Measurements from ENCODE around the gene CALD1. TPM values are rescaled to one million over a fixed set of nuclear protein-coding genes. Genes with fewer than 3 reads are reported as not detected.

The CALD1 gene
- total RNA-seq, 4 donors from 2014 or later: 32.3 to 462 (median 98.4) TPM

DNA sequence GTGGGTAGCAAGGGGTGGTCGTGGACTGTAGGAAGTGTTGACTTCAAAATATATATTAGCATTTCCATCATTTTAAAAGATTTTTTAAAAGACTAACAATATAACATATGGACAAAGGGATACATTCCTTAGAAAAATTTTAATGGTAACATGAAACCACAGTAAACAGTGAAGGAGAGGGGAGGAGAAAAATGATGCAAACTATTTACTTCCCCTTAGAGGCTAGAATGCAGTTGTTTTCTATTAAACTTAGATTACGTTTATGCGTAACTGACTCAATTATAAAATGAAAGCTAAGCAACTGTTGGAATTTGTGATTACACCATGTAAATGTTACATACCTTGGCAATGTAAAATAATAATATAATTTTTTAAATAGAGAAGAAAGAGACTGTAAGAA, 41.3 kb downstream of the CALD1 start:
- TF ChIP-seq, protein P1, sequence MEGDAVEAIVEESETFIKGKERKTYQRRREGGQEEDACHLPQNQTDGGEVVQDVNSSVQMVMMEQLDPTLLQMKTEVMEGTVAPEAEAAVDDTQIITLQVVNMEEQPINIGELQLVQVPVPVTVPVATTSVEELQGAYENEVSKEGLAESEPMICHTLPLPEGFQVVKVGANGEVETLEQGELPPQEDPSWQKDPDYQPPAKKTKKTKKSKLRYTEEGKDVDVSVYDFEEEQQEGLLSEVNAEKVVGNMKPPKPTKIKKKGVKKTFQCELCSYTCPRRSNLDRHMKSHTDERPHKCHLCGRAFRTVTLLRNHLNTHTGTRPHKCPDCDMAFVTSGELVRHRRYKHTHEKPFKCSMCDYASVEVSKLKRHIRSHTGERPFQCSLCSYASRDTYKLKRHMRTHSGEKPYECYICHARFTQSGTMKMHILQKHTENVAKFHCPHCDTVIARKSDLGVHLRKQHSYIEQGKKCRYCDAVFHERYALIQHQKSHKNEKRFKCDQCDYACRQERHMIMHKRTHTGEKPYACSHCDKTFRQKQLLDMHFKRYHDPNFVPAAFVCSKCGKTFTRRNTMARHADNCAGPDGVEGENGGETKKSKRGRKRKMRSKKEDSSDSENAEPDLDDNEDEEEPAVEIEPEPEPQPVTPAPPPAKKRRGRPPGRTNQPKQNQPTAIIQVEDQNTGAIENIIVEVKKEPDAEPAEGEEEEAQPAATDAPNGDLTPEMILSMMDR (IDR thresholded peaks at IDR 0.05): no peak
- no peak for TF ChIP-seq POLR2A (IDR thresholded peaks at IDR 0.05)
- H3K27me3 ChIP-seq: no peaks in the 10 kb centered on the region
- DNase-seq: no peak
- H3K27ac ChIP-seq: no peak overlapping the region
- no peaks in the 10 kb centered on the region for H3K4me1 ChIP-seq
- no peaks in the 10 kb centered on the region for H3K36me3 ChIP-seq
- 71 to 85% methylated on average over 3 of the region's 3 CpGs for WGBS, 2 donors
- no peak overlapping the region for H3K4me3 ChIP-seq
- intact Hi-C loops (cut with DNase I): no loop called here
- H3K9me3 ChIP-seq: no peaks in the 10 kb centered on the region

DNA sequence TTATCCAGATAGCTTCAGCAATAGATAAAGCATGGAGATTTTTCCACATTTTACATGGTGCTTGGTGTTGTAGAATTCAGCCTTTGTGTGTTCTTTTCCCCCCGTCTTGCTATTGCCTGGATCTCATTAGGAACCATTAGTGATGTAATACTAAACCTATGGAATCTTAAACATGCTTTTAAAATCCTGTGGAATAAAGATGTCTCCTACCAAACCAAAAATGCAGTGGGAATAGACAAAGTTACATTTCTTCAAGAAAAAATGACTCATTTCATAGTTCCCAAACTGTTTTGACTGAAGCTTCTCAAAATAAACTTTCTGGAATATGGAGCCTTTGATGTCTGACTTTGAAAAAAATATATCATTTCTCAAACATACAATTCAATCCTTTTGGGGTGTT, 44.0 kb downstream of the CALD1 start:
- Histone ChIP-seq H3K4me3 (no peak overlapping the region), H3K9me3 (no peaks in the 10 kb centered on the region), H3K27ac (peak overlapping the region in 1 of 4 donors; percentile 4), H3K27me3 (no peaks in the 10 kb centered on the region), H3K36me3 (no peaks in the 10 kb centered on the region), H3K4me1 (peaks cover 0 to 14% (median 0%) of the 10 kb centered on the region in 3 donors)
- TF ChIP-seq POLR2A (IDR thresholded peaks at IDR 0.05): no peak
- TF ChIP-seq, protein P1 (IDR thresholded peaks at IDR 0.05): no peak
- no peak for DNase-seq
- intact Hi-C loops (cut with DNase I): no loop called here
- WGBS, 2 donors: 72 to 73% methylated on average over 1 of the region's 1 CpG

DNA sequence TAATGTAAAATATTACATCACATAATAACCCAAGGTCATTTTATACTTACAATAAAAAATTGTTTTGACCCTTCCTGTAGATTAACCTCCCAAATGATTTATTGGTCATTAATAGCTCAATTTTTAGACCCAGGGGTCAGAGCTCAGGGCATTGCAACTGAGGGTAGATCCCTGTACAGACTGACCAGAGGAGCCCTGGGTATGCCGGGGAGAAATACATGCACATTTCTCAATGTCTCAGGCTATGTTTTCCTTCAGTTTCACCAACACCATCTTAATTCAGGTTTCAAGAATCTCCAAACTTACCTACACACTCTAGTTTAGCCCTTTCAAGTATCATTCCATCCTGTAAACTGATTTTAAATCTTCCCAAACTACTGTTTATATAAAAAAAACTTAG, 46.2 kb downstream of the CALD1 start:
- Histone ChIP-seq H3K27ac (peak overlapping the region in 3 of 4 donors; percentile 49 to 77 (median 64)), H3K4me1 (peaks cover 0 to 21% (median 3%) of the 10 kb centered on the region in 3 donors), H3K9me3 (no peaks in the 10 kb centered on the region), H3K4me3 (no peak overlapping the region), H3K36me3 (no peaks in the 10 kb centered on the region), H3K27me3 (no peaks in the 10 kb centered on the region)
- DNase-seq: no peak
- intact Hi-C loops (cut with DNase I): no loop called here
- no peak for TF ChIP-seq POLR2A (IDR thresholded peaks at IDR 0.05)
- TF ChIP-seq, protein P1 (IDR thresholded peaks at IDR 0.05): no peak
- WGBS, 2 donors: 80 to 82% methylated on average over 1 of the region's 1 CpG

DNA sequence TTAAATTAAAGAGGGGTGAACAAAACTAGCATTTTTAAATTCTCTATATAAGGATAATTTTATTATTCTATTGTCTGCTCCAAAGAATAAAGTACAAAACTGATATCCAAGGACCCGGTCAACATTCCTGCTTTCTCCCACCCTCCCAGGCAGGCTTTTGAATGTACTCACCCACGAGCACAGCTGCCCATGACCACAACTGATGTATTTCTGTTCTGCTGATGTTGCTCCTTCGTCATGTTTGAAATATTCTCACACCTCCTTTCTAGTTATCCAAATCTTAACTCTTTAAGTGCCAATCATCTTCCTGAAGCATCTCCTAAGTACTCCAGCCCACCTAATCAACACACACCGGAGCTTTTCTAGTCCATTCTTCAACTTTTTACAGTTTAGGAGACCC, 46.7 kb downstream of the CALD1 start:
- WGBS, 2 donors: 65 to 67% methylated on average over 4 of the region's 4 CpGs
- H3K4me3 ChIP-seq: no peak overlapping the region
- intact Hi-C loops (cut with DNase I): no loop called here
- H3K36me3 ChIP-seq: no peaks in the 10 kb centered on the region
- peaks cover 0 to 21% (median 3%) of the 10 kb centered on the region in 3 donors for H3K4me1 ChIP-seq
- TF ChIP-seq POLR2A (IDR thresholded peaks at IDR 0.05): no peak
- TF ChIP-seq, protein P1 (IDR thresholded peaks at IDR 0.05): no peak
- no peaks in the 10 kb centered on the region for H3K9me3 ChIP-seq
- no peak for DNase-seq
- H3K27me3 ChIP-seq: no peaks in the 10 kb centered on the region
- H3K27ac ChIP-seq: peak overlapping the region in 3 of 4 donors; percentile 64 to 78 (median 77)

DNA sequence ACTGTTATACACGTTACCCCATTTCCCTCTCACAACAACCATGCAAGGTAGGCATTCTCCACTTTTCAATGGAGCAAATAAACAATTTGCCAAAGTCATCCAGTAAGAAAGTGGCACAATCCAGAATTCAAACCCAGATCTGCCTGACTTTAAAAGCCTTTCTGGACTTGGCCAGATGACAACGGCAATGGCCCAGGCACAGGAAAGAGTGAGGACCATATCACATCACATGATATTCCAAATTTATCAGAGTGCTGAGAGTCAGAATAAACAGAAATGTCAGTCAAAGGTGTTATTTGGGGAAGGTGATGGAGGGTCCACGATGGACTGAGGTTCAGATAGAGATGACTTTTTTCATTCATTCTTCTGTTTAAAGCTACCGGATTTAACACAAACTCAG, 48.0 kb downstream of the CALD1 start:
- 64 to 79% methylated on average over 4 of the region's 4 CpGs for WGBS, 2 donors
- no peaks in the 10 kb centered on the region for H3K36me3 ChIP-seq
- peak overlapping the region; percentile 2 to 78 (median 70) for H3K27ac ChIP-seq
- H3K4me3 ChIP-seq: no peak overlapping the region
- no peak for DNase-seq
- H3K27me3 ChIP-seq: no peaks in the 10 kb centered on the region
- H3K4me1 ChIP-seq: peaks cover 0 to 33% (median 3%) of the 10 kb centered on the region in 3 donors
- H3K9me3 ChIP-seq: no peaks in the 10 kb centered on the region
- TF ChIP-seq POLR2A (IDR thresholded peaks at IDR 0.05): no peak
- TF ChIP-seq, protein P1 (IDR thresholded peaks at IDR 0.05): no peak
- intact Hi-C loops (cut with DNase I): no loop called here
